ENCODE data around the gene PCSK4. TPM values are rescaled to one million over a fixed set of nuclear protein-coding genes. Genes with fewer than 3 reads are reported as not detected.
"Not testable (repeated sequence)": the region's sequence is repeated elsewhere in the genome, so short reads cannot be mapped to it uniquely, and the experiment has no call there.

The PCSK4 gene
- total and polyA plus RNA-seq, 2 donors, result 1.6 to 2.7 TPM

GRCh38 chr19:1481224-1481892 is 8.8 kb downstream of the PCSK4 start:
- Histone ChIP-seq H3K36me3 (ENCODE audit: insufficient read depth) (no peaks in the 10 kb centered on the region), H3K4me1 (ENCODE audit: insufficient read depth) (no peaks in the 10 kb centered on the region), H3K27ac (ENCODE audit: low read depth) (no peak overlapping the region), H3K4me3 (ENCODE audit: low read depth, low read length) (no peak overlapping the region)
- 82% methylated on average over 26 of the region's 26 CpGs for WGBS
- DNase-seq (ENCODE audit: extremely low spot score), result no peak

GRCh38 chr19:1478934-1479707 is 11.0 kb downstream of the PCSK4 start, which contains the start of gene C19orf25:
Gene C19orf25 (minus strand): TSS chr19:1479215. CDS start chr19:1478903, 312 bp downstream.
- under 1% methylated on average over 71 of the region's 71 CpGs for WGBS
- Histone ChIP-seq H3K36me3 (ENCODE audit: insufficient read depth) (no peaks in the 10 kb centered on the region), H3K4me3 (ENCODE audit: low read depth, low read length) (peak within 1 kb of the TSS; percentile 96), H3K4me1 (ENCODE audit: insufficient read depth) (no peaks in the 10 kb centered on the region), H3K27ac (ENCODE audit: low read depth) (no peak within 1 kb of the TSS)
- peak; percentile 74 for DNase-seq (ENCODE audit: extremely low spot score)

DNA sequence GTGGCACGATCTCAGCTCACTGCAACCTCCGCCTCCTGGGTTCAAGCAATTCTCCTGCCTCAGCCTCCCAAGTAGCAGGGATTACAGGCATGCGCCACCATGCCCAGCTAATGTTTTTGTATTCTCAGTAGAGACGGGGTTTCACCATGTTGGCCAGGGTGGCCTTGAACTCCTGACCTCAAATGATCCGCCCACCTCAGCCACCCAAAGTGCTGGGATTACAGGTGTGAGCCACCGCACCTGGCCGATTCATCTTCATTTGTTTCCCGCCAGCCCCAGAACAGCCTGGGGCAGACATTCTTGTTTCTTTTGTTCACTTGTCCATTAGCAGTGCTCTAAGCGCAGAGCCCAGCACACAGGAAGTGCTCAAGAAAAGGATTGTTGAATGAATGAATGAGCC is 13.1 kb downstream of the PCSK4 start:
- 94% methylated on average over 9 of the region's 9 CpGs for WGBS
- not testable (repeated sequence) for H3K27ac ChIP-seq (ENCODE audit: low read depth); H3K4me3 ChIP-seq (ENCODE audit: low read depth, low read length); DNase-seq (ENCODE audit: extremely low spot score); H3K4me1 ChIP-seq (ENCODE audit: insufficient read depth); H3K36me3 ChIP-seq (ENCODE audit: insufficient read depth)

- no peak for DNase-seq (ENCODE audit: extremely low spot score)
- Histone ChIP-seq H3K36me3 (ENCODE audit: insufficient read depth) (no peaks in the 10 kb centered on the region), H3K27ac (ENCODE audit: low read depth) (no peak overlapping the region), H3K4me1 (ENCODE audit: insufficient read depth) (no peaks in the 10 kb centered on the region), H3K4me3 (ENCODE audit: low read depth, low read length) (no peak overlapping the region)
- WGBS, result 91% methylated on average over 31 of the region's 31 CpGs
Observed at GRCh38 chr19:1475751-1476437, 14.3 kb downstream of the PCSK4 start.

DNA sequence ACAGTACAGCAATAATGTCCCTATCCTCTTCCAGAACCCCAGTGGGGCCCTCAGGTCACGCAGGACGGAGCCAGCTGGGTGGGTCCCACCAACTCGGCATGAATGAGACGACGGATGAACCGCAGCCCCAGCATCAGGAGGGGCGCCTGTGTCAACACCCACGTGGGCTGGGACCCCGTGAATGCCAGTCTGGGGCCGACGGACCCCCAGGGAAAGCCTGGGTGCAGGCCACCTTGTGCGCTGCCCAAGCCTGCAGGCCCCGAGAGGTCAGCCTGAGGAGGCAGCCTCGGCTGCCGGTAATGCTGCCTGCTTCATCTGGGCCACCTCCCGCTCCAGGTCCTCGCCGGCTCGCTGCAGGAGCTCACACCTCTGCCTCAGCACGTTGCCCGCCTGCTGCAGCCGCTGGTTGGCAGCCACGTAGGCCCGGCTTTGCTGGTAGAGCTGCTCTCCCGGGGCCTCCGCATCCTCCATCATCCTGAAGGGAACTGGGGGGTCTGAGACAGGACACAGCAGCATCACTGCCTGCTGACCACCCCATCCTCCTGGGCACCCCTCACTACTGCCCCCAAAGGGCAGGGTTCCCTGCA is 15.3 kb downstream of the PCSK4 start:
- no peak overlapping the region for H3K4me3 ChIP-seq (ENCODE audit: low read depth, low read length)
- 87% methylated on average over 26 of the region's 26 CpGs for WGBS
- DNase-seq (ENCODE audit: extremely low spot score), result no peak
- H3K36me3 ChIP-seq (ENCODE audit: insufficient read depth), result no peaks in the 10 kb centered on the region
- no peaks in the 10 kb centered on the region for H3K4me1 ChIP-seq (ENCODE audit: insufficient read depth)
- no peak overlapping the region for H3K27ac ChIP-seq (ENCODE audit: low read depth)

DNA sequence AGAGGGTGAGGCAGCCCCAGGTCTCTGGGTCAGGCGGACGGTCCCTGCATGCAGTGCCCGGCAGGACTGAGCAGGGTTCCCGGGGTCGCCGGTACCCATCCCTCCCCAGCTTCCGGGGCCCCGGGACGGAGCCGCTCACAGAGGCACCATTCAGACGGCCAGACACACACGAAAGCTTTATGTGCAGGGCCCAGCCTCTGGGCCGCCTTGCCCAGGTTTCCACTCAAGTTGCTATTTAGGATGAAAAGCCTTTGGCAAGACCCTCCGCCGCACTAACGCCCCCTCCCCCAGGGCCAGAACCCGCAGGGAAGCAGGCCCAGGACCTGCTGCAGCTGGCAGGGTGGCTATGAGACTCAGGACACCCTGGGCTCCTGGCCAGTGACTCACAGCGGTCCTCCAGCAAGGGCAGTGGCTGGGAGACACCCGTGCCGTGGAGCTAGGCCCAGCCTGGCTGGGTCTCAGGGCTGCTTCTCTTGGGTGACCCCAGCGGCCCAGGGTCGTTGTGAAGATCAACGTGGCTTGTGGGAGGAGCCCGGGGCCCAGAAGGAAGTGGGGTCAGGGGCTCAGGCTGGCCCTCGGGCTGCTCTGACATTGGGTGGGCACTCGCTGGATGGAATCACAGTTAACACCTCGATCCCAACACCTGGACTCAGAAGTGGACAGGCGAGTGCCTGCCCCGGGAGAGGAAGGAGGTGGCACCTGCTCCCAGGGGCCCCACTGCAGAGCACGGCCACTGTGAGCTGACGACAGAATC is 16.0 kb downstream of the PCSK4 start:
- Histone ChIP-seq H3K36me3 (ENCODE audit: insufficient read depth) (no peaks in the 10 kb centered on the region), H3K4me1 (ENCODE audit: insufficient read depth) (no peaks in the 10 kb centered on the region), H3K4me3 (ENCODE audit: low read depth, low read length) (no peak overlapping the region), H3K27ac (ENCODE audit: low read depth) (no peak overlapping the region)
- no peak for DNase-seq (ENCODE audit: extremely low spot score)
- WGBS, result 76% methylated on average over 31 of the region's 31 CpGs

- 69% methylated on average over 20 of the region's 20 CpGs for WGBS
- no peaks in the 10 kb centered on the region for H3K4me1 ChIP-seq (ENCODE audit: insufficient read depth)
- DNase-seq (ENCODE audit: extremely low spot score), result no peak
- H3K36me3 ChIP-seq (ENCODE audit: insufficient read depth), result no peaks in the 10 kb centered on the region
- no peak overlapping the region for H3K27ac ChIP-seq (ENCODE audit: low read depth)
- H3K4me3 ChIP-seq (ENCODE audit: low read depth, low read length), result no peak overlapping the region
Observed at GRCh38 chr19:1473085-1473851, 16.9 kb downstream of the PCSK4 start.

DNA sequence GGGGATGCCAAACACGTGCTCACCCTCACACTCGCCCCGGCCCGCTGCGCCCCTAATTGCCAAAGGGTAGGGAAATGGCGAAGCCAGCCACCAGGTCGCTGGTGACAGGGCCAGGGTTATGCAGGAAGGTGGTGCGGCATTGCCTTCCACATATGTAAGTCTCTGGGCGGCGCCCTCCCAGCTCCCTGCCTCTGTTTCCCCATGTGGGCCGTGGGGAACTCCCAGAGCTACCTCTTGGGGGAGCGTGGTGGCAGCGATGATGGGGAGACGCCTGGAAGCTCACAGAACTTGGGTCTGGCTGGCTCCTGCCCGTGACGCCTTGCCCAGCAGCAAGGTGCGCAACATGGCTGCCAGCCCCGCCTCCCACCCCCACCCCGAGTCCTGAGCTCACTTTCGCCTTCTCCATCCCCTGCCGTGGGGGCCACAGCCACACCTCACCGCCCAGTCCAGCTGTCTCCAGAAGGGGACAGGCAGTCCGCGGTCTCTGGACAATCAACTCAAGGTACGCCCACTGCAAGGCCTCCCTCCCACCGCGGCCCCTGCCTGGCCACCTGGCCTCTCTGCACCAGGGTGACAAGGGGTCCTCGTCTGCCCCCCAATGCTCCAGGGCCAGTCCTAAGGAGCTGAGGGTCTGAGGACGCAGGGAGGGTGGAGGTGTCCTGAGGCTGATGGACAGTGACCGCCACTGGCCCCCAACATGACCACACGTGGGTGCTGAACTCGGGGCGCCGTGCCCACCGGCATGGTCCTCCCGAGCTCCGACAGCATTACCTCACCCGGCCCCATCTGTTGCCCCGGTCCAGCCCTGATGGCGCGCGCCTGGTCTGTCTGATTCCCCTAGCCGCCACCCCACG is 17.7 kb downstream of the PCSK4 start:
- 43% methylated on average over 44 of the region's 44 CpGs for WGBS
- Histone ChIP-seq H3K4me1 (ENCODE audit: insufficient read depth) (peaks cover 3% of the 10 kb centered on the region), H3K36me3 (ENCODE audit: insufficient read depth) (no peaks in the 10 kb centered on the region), H3K4me3 (ENCODE audit: low read depth, low read length) (no peak overlapping the region), H3K27ac (ENCODE audit: low read depth) (no peak overlapping the region)
- no peak for DNase-seq (ENCODE audit: extremely low spot score)

DNA sequence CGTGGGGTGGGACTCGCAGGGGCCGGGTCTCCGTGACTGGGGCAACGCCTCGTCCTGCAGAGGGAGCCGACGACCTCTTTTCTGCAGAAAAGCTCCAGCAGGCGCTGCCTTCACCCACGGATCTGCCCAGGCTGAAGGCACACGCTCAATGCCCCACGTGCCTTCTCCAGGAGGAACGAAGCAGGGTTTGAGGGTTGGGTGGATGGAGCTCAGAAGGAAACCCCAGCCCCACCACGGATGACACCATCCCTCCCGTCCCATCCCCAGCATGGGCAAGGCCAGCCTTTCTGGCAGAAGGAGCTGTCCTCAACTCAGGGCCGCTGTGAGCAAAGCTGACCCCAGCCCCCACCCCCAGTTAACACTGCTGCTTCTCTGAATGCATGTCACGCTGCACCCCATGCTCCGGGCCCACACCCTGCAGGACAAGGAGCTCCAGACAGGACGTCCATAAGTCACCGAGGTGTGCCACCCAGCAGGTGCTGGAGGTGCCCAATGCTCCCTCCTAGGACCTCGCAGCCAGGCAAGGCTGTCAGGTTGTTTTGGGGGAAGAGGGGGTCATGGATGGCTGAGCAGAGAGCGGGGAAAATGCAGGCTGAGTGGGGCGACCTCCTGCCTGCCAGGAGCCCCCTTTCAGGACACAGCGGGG is 18.5 kb downstream of the PCSK4 start:
- no peak overlapping the region for H3K27ac ChIP-seq (ENCODE audit: low read depth)
- 23% methylated on average over 24 of the region's 24 CpGs for WGBS
- H3K4me1 ChIP-seq (ENCODE audit: insufficient read depth), result peaks cover 8% of the 10 kb centered on the region
- DNase-seq (ENCODE audit: extremely low spot score), result no peak
- no peak overlapping the region for H3K4me3 ChIP-seq (ENCODE audit: low read depth, low read length)
- H3K36me3 ChIP-seq (ENCODE audit: insufficient read depth), result no peaks in the 10 kb centered on the region

DNA sequence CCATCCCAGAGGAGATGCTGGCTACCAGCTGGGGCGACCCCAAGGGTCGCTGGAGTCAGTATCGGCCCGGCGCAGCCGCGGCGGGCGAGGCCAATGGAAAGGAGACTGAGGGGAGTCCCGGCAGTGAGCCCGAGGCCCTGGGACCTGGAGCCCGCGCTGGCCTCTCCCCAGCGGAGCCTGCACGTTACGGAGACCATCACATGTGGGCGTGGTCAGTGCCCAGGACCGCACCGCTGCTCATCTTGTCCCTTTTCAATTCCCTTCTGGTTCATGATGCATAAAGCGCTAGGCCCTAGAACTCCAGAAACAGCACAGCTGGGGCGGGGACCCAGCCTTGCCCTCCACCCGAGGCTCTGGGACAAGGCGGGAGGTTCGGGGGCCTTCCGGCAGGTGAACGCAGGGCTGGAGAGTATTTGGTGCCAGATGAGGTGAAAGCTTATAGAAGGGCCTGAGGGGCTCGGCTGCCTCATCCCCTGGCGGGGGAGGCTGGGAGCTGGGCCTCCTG is 19.1 kb downstream of the PCSK4 start:
- no peak for DNase-seq (ENCODE audit: extremely low spot score)
- no peaks in the 10 kb centered on the region for H3K36me3 ChIP-seq (ENCODE audit: insufficient read depth)
- H3K27ac ChIP-seq (ENCODE audit: low read depth), result no peak overlapping the region
- peaks cover 10% of the 10 kb centered on the region for H3K4me1 ChIP-seq (ENCODE audit: insufficient read depth)
- WGBS, result 4% methylated on average over 27 of the region's 28 CpGs
- peak overlapping the region; percentile 44 for H3K4me3 ChIP-seq (ENCODE audit: low read depth, low read length)

DNA sequence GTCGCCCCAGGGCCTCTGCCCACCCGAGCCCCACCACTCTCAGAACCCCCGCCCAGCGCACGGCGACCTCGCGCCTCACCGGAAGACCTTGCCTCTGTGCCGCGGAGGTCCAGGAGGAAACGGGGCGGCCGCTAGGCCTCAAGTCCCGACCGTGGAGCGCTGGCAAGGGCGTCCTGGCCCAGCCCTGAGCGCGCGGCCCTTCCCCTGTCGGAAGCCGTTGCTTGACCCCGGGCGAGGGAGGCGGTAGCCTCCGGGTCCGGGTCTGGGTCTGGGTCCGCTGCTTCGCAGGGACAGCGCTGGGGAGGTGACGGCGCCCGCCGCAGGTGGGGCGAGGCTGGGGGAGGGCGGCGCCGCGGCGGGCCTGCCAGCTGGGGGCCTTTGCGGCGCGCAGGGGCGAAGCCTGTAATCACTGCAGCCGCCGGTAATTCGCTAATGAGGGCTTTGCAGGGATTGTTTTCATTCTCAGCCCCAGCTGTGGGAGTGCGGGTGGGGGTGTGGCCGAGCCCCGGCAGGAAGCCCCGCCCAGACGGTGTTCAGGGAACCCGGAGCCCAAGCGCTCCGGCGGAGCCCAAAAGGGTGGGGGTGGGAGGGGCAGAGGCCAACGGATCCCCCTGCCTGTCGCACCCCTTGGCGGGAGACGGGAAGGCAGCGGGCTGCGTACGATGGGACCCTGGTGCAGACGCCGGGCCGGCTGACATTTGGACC is 19.7 kb downstream of the PCSK4 start:
- peak overlapping the region; percentile 44 for H3K4me3 ChIP-seq (ENCODE audit: low read depth, low read length)
- H3K4me1 ChIP-seq (ENCODE audit: insufficient read depth), result peaks cover 11% of the 10 kb centered on the region
- H3K36me3 ChIP-seq (ENCODE audit: insufficient read depth), result no peaks in the 10 kb centered on the region
- 1% methylated on average over 67 of the region's 67 CpGs for WGBS
- H3K27ac ChIP-seq (ENCODE audit: low read depth), result no peak overlapping the region
- no peak for DNase-seq (ENCODE audit: extremely low spot score)
